HEK293T (cell line): ENCODE measurements around the gene ESAM.

Experiments
- ARNT ChIP-seq: fragments of 450-650 bp; IDR thresholded peaks from 2 replicates; pipeline ENCODE4 v1.6.1; 2017; ENCODE audit warnings: mild to moderate bottlenecking
- BHLHE40 ChIP-seq: fragments of 450-650 bp; IDR thresholded peaks from 2 replicates; pipeline ENCODE4 v1.6.1; 2016; ENCODE audit warnings: mild to moderate bottlenecking, moderate library complexity, borderline replicate concordance
- ELF4 ChIP-seq: fragments of 450-650 bp; IDR thresholded peaks from 2 replicates; pipeline ENCODE4 v1.6.1; 2017; ENCODE audit warnings: antibody characterized with exemption
- FOXA1 ChIP-seq: fragments of 450-650 bp; IDR thresholded peaks from 2 replicates; pipeline ENCODE4 v1.6.1; 2016; ENCODE audit warnings: mild to moderate bottlenecking
- FOXK2 ChIP-seq: fragments of 450-650 bp; IDR thresholded peaks from 2 replicates; pipeline ENCODE4 v1.6.1; 2016; ENCODE audit warnings: mild to moderate bottlenecking
- FOXM1 ChIP-seq: fragments of 450-650 bp; IDR thresholded peaks from 2 replicates; pipeline ENCODE4 v1.6.1; 2017; ENCODE audit warnings: mild to moderate bottlenecking, borderline replicate concordance
- HDGF ChIP-seq: fragments of 450-650 bp; IDR thresholded peaks from 2 replicates; pipeline ENCODE4 v1.6.1; 2017; ENCODE audit warnings: antibody characterized with exemption, borderline replicate concordance
- LEF1 ChIP-seq: fragments of 450-650 bp; IDR thresholded peaks from 2 replicates; pipeline ENCODE4 v1.6.1; 2017; ENCODE audit warnings: mild to moderate bottlenecking, borderline replicate concordance
- NFRKB ChIP-seq: fragments of 450-650 bp; IDR thresholded peaks from 2 replicates; pipeline ENCODE4 v1.6.1; 2016; ENCODE audit warnings: mild to moderate bottlenecking, moderate library complexity
- PKNOX1 ChIP-seq: fragments of 450-650 bp; IDR thresholded peaks from 2 replicates; pipeline ENCODE4 v1.6.1; 2016
- SP1 ChIP-seq: fragments of 450-650 bp; IDR thresholded peaks from 2 replicates; pipeline ENCODE4 v1.6.1; 2017
- SUZ12 ChIP-seq: fragments of 450-650 bp; IDR thresholded peaks from 2 replicates; pipeline ENCODE4 v1.6.1; 2016; ENCODE audit warnings: mild to moderate bottlenecking
- TARDBP ChIP-seq: fragments of 450-650 bp; IDR thresholded peaks from 2 replicates; pipeline ENCODE4 v1.6.1; 2016
- ZNF384 ChIP-seq: fragments of 450-650 bp; IDR thresholded peaks from 2 replicates; pipeline ENCODE4 v1.6.1; 2016

DNA sequence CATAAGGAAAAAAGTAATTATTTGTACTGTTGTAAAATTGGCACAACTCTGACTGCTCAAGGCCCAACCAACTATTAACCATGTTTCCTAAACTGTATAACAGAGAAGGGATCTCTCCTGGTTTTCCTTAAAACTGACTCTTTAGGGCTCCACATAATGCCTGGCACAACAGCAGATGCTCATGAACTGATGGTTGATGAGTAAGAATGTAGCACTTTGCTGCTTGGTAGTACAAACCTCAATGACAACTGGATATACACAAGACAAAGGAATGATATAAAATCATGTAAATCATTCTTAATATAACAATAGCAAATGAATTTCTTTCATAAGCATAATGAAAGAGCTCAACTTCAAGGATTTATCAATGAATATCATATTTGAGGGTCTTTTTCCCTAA is 26.4 kb upstream of the ESAM start:
- no peak for TF ChIP-seq ELF4
- no peak for TF ChIP-seq ZNF384
- TF ChIP-seq BHLHE40, result no peak
- no peak for TF ChIP-seq FOXM1
- TF ChIP-seq PKNOX1, result no peak
- no peak for TF ChIP-seq SUZ12
- no peak for TF ChIP-seq LEF1
- TF ChIP-seq TARDBP, result no peak
- TF ChIP-seq SP1, result no peak
- no peak for TF ChIP-seq FOXA1
- TF ChIP-seq HDGF, result no peak
- no peak for TF ChIP-seq ARNT
- TF ChIP-seq NFRKB, result no peak
- TF ChIP-seq FOXK2, result no peak
